ENCODE measurements around the gene GATB.

DNA sequence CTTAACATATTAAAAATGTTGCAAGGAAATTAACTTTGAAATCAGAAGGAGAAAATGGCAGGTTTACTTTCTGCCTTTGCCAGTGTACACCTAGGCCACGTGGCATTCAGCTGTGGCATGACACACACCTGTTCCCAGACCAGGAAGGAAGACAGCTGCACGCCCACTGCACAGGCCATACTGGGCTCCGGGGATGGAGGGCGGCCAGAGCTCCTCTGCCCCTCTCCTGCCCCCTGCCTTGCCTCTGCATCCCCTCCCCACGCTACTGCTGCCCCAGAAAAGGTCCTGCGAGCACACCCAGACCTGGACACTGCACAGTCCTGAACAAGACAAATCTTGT is 68.4 kb downstream of the GATB start:
- TF ChIP-seq, protein P1, sequence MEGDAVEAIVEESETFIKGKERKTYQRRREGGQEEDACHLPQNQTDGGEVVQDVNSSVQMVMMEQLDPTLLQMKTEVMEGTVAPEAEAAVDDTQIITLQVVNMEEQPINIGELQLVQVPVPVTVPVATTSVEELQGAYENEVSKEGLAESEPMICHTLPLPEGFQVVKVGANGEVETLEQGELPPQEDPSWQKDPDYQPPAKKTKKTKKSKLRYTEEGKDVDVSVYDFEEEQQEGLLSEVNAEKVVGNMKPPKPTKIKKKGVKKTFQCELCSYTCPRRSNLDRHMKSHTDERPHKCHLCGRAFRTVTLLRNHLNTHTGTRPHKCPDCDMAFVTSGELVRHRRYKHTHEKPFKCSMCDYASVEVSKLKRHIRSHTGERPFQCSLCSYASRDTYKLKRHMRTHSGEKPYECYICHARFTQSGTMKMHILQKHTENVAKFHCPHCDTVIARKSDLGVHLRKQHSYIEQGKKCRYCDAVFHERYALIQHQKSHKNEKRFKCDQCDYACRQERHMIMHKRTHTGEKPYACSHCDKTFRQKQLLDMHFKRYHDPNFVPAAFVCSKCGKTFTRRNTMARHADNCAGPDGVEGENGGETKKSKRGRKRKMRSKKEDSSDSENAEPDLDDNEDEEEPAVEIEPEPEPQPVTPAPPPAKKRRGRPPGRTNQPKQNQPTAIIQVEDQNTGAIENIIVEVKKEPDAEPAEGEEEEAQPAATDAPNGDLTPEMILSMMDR (conservative IDR thresholded peaks at IDR 0.05; ENCODE audit: low read depth in 2 of 2), result no peak
- no peak for TF ChIP-seq EZH2 (IDR thresholded peaks at IDR 0.05; ENCODE audit: low read depth, unreplicated experiment)
- TF ChIP-seq POLR2AphosphoS5 (IDR thresholded peaks at IDR 0.05; ENCODE audit: low read depth), result no peak
- TF ChIP-seq CREB1 (CRISPR knock-in tag; IDR thresholded peaks at IDR 0.05; ENCODE audit: low read depth), result no peak
- TF ChIP-seq EZH2phosphoT487 (IDR thresholded peaks at IDR 0.05; ENCODE audit: unreplicated experiment), result no peak
- TF ChIP-seq, protein P2, sequence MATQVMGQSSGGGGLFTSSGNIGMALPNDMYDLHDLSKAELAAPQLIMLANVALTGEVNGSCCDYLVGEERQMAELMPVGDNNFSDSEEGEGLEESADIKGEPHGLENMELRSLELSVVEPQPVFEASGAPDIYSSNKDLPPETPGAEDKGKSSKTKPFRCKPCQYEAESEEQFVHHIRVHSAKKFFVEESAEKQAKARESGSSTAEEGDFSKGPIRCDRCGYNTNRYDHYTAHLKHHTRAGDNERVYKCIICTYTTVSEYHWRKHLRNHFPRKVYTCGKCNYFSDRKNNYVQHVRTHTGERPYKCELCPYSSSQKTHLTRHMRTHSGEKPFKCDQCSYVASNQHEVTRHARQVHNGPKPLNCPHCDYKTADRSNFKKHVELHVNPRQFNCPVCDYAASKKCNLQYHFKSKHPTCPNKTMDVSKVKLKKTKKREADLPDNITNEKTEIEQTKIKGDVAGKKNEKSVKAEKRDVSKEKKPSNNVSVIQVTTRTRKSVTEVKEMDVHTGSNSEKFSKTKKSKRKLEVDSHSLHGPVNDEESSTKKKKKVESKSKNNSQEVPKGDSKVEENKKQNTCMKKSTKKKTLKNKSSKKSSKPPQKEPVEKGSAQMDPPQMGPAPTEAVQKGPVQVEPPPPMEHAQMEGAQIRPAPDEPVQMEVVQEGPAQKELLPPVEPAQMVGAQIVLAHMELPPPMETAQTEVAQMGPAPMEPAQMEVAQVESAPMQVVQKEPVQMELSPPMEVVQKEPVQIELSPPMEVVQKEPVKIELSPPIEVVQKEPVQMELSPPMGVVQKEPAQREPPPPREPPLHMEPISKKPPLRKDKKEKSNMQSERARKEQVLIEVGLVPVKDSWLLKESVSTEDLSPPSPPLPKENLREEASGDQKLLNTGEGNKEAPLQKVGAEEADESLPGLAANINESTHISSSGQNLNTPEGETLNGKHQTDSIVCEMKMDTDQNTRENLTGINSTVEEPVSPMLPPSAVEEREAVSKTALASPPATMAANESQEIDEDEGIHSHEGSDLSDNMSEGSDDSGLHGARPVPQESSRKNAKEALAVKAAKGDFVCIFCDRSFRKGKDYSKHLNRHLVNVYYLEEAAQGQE (IDR thresholded peaks at IDR 0.05; ENCODE audit: unreplicated experiment), result no peak
- no peak for TF ChIP-seq STAT1 (IDR thresholded peaks at IDR 0.05; ENCODE audit: unreplicated experiment)
- TF ChIP-seq JUNB (IDR thresholded peaks at IDR 0.05; ENCODE audit: unreplicated experiment), result no peak
- no peak for TF ChIP-seq ZNF114 (CRISPR knock-in tag; IDR thresholded peaks at IDR 0.05)
- no peak for TF ChIP-seq NANOG (IDR thresholded peaks at IDR 0.05; ENCODE audit: borderline replicate concordance)
- TF ChIP-seq, protein P3, sequence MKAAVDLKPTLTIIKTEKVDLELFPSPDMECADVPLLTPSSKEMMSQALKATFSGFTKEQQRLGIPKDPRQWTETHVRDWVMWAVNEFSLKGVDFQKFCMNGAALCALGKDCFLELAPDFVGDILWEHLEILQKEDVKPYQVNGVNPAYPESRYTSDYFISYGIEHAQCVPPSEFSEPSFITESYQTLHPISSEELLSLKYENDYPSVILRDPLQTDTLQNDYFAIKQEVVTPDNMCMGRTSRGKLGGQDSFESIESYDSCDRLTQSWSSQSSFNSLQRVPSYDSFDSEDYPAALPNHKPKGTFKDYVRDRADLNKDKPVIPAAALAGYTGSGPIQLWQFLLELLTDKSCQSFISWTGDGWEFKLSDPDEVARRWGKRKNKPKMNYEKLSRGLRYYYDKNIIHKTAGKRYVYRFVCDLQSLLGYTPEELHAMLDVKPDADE (IDR thresholded peaks at IDR 0.05), result no peak
